ENCODE data around the gene TSPAN11. TPM values are rescaled to one million over a fixed set of nuclear protein-coding genes. Genes with fewer than 3 reads are reported as not detected.

TSPAN11 gene
- total RNA-seq, 1 donor from 2014 or later, result 12.4 TPM

DNA sequence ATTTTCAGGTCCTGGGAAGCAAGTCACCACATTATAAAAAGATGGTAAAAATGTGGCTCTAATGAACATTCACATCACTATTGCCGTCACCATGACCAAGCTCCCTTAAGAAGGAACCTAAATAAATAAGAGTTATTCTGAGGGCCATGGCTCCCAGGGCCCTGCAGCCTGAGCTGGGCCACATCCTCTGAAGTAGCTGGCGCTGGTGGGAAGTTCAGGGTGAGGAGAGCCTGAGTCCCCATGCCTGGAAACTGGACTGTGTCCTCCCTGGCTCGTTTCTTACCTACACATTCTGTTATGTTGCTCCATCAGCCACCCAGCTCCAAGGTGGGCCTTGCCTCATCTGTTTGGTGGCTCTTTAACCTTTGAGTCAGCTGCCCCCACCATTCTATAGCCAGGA lies 42.5 kb downstream of the TSPAN11 start:
- Histone ChIP-seq H3K9ac (ENCODE audit: low read length) (no peak overlapping the region), H3K4me2 (ENCODE audit: low read length) (no peak overlapping the region), H3K27ac (ENCODE audit: low read depth, low read length) (no peak overlapping the region), H4K20me1 (ENCODE audit: insufficient read depth, low read length) (no peaks in the 10 kb centered on the region), H3K9me3 (ENCODE audit: insufficient read depth, low read depth, low read length) (no peaks in the 10 kb centered on the region), H3K79me2 (ENCODE audit: insufficient read depth, low read length) (no peaks in the 10 kb centered on the region), H3K4me1 (ENCODE audit: insufficient read depth, low read length) (no peaks in the 10 kb centered on the region), H3K36me3 (ENCODE audit: insufficient read depth, low read length) (no peaks in the 10 kb centered on the region), H3K4me3 (ENCODE audit: insufficient read depth, low read depth, low read length) (no peak overlapping the region), H3K27me3 (ENCODE audit: insufficient read depth, low read length) (peaks cover under 1% of the 10 kb centered on the region), H2AFZ (ENCODE audit: low read depth, low read length) (no peak overlapping the region)
- FAIRE-seq, result no peak
- Mint-ChIP-seq H3K27ac (ENCODE audit: unreplicated experiment) (no peak overlapping the region), H3K36me3 (ENCODE audit: low read depth, unreplicated experiment) (peaks cover 10% of the 10 kb centered on the region), H3K27me3 (ENCODE audit: low read depth, unreplicated experiment) (peaks cover 55% of the 10 kb centered on the region), H3K9me3 (ENCODE audit: unreplicated experiment) (no peaks in the 10 kb centered on the region), H3K4me1 (ENCODE audit: low read depth, unreplicated experiment) (no peaks in the 10 kb centered on the region), H3K4me3 (ENCODE audit: unreplicated experiment) (no peak overlapping the region)
- TF ChIP-seq, protein P1, sequence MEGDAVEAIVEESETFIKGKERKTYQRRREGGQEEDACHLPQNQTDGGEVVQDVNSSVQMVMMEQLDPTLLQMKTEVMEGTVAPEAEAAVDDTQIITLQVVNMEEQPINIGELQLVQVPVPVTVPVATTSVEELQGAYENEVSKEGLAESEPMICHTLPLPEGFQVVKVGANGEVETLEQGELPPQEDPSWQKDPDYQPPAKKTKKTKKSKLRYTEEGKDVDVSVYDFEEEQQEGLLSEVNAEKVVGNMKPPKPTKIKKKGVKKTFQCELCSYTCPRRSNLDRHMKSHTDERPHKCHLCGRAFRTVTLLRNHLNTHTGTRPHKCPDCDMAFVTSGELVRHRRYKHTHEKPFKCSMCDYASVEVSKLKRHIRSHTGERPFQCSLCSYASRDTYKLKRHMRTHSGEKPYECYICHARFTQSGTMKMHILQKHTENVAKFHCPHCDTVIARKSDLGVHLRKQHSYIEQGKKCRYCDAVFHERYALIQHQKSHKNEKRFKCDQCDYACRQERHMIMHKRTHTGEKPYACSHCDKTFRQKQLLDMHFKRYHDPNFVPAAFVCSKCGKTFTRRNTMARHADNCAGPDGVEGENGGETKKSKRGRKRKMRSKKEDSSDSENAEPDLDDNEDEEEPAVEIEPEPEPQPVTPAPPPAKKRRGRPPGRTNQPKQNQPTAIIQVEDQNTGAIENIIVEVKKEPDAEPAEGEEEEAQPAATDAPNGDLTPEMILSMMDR (IDR thresholded peaks at IDR 0.05; ENCODE audit: insufficient read depth, low read depth, low read length), result no peak
- DNase-seq (ENCODE audit: low read depth), result no peak

DNA sequence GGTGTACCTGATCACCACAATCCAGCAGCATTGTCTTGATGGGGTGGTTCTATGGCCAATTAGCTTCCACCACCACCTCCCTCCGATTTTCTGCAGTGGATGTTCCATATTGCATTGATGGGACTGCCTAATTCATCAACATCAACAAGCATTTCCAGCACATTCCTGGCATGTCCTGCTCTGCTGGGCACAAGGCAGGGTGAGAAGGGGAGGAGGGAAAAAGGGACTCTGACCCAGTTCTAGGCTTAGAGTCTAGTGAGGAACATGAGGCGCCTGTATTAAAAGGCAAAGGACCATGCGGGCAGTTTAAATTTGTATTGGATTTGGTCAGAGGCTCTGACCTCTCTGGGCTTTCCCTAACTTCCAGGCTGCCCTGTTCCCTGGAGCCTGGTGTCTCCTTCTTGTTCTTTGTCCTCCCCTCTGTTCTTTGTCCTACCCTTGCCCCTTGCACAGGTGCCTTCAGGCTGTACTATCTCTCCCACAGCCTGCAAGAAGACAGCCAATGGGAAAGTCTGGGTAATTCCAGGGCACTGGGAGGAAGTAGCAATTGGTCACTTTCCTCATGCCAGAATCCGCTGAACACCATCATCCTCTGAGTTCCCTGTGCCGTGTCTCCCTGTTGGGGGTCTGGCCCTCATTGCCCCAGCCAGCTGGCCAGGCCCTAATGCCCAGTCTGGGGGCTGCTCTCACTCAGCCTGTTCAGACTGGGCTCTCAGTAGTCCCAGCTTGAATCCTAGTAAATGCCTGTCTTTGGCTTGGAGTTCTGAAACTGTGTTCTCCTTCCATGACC lies 43.3 kb downstream of the TSPAN11 start:
- peaks cover 60% of the 10 kb centered on the region for H3K27me3 Mint-ChIP-seq (ENCODE audit: low read depth, unreplicated experiment)
- Histone ChIP-seq H3K9me3 (ENCODE audit: insufficient read depth, low read depth, low read length) (no peaks in the 10 kb centered on the region), H3K79me2 (ENCODE audit: insufficient read depth, low read length) (no peaks in the 10 kb centered on the region), H2AFZ (ENCODE audit: low read depth, low read length) (no peak overlapping the region), H3K4me1 (ENCODE audit: insufficient read depth, low read length) (no peaks in the 10 kb centered on the region), H4K20me1 (ENCODE audit: insufficient read depth, low read length) (no peaks in the 10 kb centered on the region), H3K27ac (ENCODE audit: low read depth, low read length) (no peak overlapping the region), H3K27me3 (ENCODE audit: insufficient read depth, low read length) (peaks cover 3% of the 10 kb centered on the region), H3K4me3 (ENCODE audit: insufficient read depth, low read depth, low read length) (no peak overlapping the region), H3K4me2 (ENCODE audit: low read length) (no peak overlapping the region), H3K36me3 (ENCODE audit: insufficient read depth, low read length) (no peaks in the 10 kb centered on the region), H3K9ac (ENCODE audit: low read length) (no peak overlapping the region)
- H3K4me1 Mint-ChIP-seq (ENCODE audit: low read depth, unreplicated experiment), result no peaks in the 10 kb centered on the region
- peaks cover 8% of the 10 kb centered on the region for H3K36me3 Mint-ChIP-seq (ENCODE audit: low read depth, unreplicated experiment)
- no peak for FAIRE-seq
- TF ChIP-seq, protein P1 (IDR thresholded peaks at IDR 0.05; ENCODE audit: insufficient read depth, low read depth, low read length), result no peak
- no peak for TF ChIP-seq EZH2 (IDR thresholded peaks at IDR 0.05; ENCODE audit: insufficient read depth, low read length)
- H3K4me3 Mint-ChIP-seq (ENCODE audit: unreplicated experiment), result no peak overlapping the region
- DNase-seq (ENCODE audit: low read depth), result no peak
- H3K27ac Mint-ChIP-seq (ENCODE audit: unreplicated experiment), result no peak overlapping the region
- no peaks in the 10 kb centered on the region for H3K9me3 Mint-ChIP-seq (ENCODE audit: unreplicated experiment)

DNA sequence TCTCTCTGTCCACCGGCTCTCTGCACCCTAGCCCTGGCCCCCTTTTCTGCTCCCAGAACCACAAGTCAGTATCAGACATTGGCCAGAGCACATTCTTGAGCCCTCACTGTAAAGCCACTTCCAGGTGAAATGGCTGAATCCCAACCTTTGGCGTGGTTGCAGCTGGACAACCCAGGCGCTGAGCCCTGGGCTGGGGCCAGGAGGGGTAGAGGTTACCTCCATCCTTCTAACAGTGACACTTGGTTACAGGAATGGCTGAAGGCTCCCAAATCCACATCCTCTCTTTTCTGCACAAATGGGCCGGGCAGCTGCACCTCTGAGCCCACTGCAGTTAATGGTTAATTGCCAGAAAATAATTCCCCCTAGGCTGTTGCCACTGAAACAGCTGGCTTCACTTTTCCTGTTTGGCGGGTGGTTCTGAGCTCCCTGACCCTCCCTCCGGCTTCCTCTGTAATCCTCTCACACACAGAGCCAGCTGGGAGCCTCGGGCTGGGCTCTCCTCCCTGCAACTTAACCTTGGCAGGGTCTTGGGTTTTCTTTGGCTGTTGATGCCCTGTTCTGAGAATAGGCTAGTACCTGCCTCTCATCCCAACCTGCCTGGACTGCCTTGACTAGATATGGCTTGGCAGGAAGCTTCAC lies 44.1 kb downstream of the TSPAN11 start:
- no peaks in the 10 kb centered on the region for H3K9me3 Mint-ChIP-seq (ENCODE audit: unreplicated experiment)
- H3K4me1 Mint-ChIP-seq (ENCODE audit: low read depth, unreplicated experiment), result no peaks in the 10 kb centered on the region
- peaks cover 68% of the 10 kb centered on the region for H3K27me3 Mint-ChIP-seq (ENCODE audit: low read depth, unreplicated experiment)
- Histone ChIP-seq H3K4me1 (ENCODE audit: insufficient read depth, low read length) (no peaks in the 10 kb centered on the region), H3K4me3 (ENCODE audit: insufficient read depth, low read depth, low read length) (no peak overlapping the region), H3K4me2 (ENCODE audit: low read length) (no peak overlapping the region), H2AFZ (ENCODE audit: low read depth, low read length) (no peak overlapping the region), H3K27ac (ENCODE audit: low read depth, low read length) (no peak overlapping the region), H4K20me1 (ENCODE audit: insufficient read depth, low read length) (no peaks in the 10 kb centered on the region), H3K9me3 (ENCODE audit: insufficient read depth, low read depth, low read length) (no peaks in the 10 kb centered on the region), H3K79me2 (ENCODE audit: insufficient read depth, low read length) (no peaks in the 10 kb centered on the region), H3K36me3 (ENCODE audit: insufficient read depth, low read length) (no peaks in the 10 kb centered on the region), H3K9ac (ENCODE audit: low read length) (no peak overlapping the region), H3K27me3 (ENCODE audit: insufficient read depth, low read length) (peaks cover 3% of the 10 kb centered on the region)
- no peak overlapping the region for H3K27ac Mint-ChIP-seq (ENCODE audit: unreplicated experiment)
- FAIRE-seq, result no peak
- H3K36me3 Mint-ChIP-seq (ENCODE audit: low read depth, unreplicated experiment), result peaks cover 8% of the 10 kb centered on the region
- H3K4me3 Mint-ChIP-seq (ENCODE audit: unreplicated experiment), result no peak overlapping the region
- TF ChIP-seq EZH2 (IDR thresholded peaks at IDR 0.05; ENCODE audit: insufficient read depth, low read length), result no peak
- TF ChIP-seq, protein P1 (IDR thresholded peaks at IDR 0.05; ENCODE audit: insufficient read depth, low read depth, low read length), result no peak
- DNase-seq (ENCODE audit: low read depth), result no peak

All from astrocyte (in vitro differentiated cells and primary cell).